Left ventricle myocardium inferior (tissue), 1 donor: ENCODE results near the gene KCNC4. TPM values are rescaled to one million over a fixed set of nuclear protein-coding genes. Genes with fewer than 3 reads are reported as not detected.

Source experiments
- DNase-seq: peaks from one replicate; pipeline ENCODE4 v3.0.0-alpha.2; 2020
- H3K27ac ChIP-seq: fragments of 200-600 bp; replicated peaks from 2 replicates; pipeline ENCODE4 v1.8.0; 2021
- H3K27me3 ChIP-seq: fragments of 200-600 bp; 2 replicates; pipeline ENCODE4 v1.8.0; 2021; ENCODE audit warnings: low read depth
- H3K36me3 ChIP-seq: fragments of 200-600 bp; 2 replicates; pipeline ENCODE4 v1.8.0; 2021
- H3K4me1 ChIP-seq: fragments of 200-600 bp; 2 replicates; pipeline ENCODE4 v1.8.0; 2021
- H3K4me3 ChIP-seq: fragments of 200-600 bp; 2 replicates; pipeline ENCODE4 v1.8.0; 2021; ENCODE audit warnings: mild to moderate bottlenecking, moderate library complexity
- H3K9me3 ChIP-seq: fragments of 200-600 bp; replicated peaks from 2 replicates; pipeline ENCODE4 v1.8.0; 2021
- intact Hi-C: fragments of 100-400 bp; cut with micrococcal nuclease; formaldehyde crosslinking; loops from one replicate; pipeline ENCODE4 v1.11.0; 2022
- long read RNA-seq: library from polyadenylated mRNA; unstranded; transcript quantifications from one replicate; pipeline ENCODE4 v2.0.0, GENCODE V29; 2021
- total RNA-seq: library from RNA; stranded (reverse); fragmentation: NEBNext Ultra II Directional; extraction: Animal tissue kit (Norgen Biotek cat#: 25700); gene quantifications from one replicate; pipeline ENCODE4 v1.2.1, GENCODE V29; 2021
- TF ChIP-seq, protein P1 (sequence below): fragments of 200-600 bp; IDR thresholded peaks from 2 replicates; pipeline ENCODE4 v1.8.0; 2021; ENCODE audit warnings: antibody characterized with exemption, mild to moderate bottlenecking, borderline replicate concordance
- donor health status: DM: no; HTN: yes; CAD: no; lungs with severe emphysema.

KCNC4 gene
- 6.1 TPM for total RNA-seq
- long read RNA-seq, full-length matches to known transcripts: 18 of 29 reads
- long read RNA-seq, partial matches to known transcripts: 0 of 29 reads
- long read RNA-seq, other reads (novel, unspliced or antisense): 11 of 29 reads

GRCh38 chr1:110209715-110210603 lies at the start of gene KCNC4:
KCNC4 (plus strand) TSS chr1:110210314; CDS start chr1:110211500, 1,186 bp downstream.
- Histone ChIP-seq H3K27ac (peak within 1 kb of the TSS; percentile 88), H3K27me3 (peaks cover 14% of the 10 kb centered on the region), H3K9me3 (no peaks in the 10 kb centered on the region), H3K4me1 (peaks cover 55% of the 10 kb centered on the region), H3K36me3 (no peaks in the 10 kb centered on the region), H3K4me3 (peak within 1 kb of the TSS; percentile 82)
- TF ChIP-seq, protein P1, sequence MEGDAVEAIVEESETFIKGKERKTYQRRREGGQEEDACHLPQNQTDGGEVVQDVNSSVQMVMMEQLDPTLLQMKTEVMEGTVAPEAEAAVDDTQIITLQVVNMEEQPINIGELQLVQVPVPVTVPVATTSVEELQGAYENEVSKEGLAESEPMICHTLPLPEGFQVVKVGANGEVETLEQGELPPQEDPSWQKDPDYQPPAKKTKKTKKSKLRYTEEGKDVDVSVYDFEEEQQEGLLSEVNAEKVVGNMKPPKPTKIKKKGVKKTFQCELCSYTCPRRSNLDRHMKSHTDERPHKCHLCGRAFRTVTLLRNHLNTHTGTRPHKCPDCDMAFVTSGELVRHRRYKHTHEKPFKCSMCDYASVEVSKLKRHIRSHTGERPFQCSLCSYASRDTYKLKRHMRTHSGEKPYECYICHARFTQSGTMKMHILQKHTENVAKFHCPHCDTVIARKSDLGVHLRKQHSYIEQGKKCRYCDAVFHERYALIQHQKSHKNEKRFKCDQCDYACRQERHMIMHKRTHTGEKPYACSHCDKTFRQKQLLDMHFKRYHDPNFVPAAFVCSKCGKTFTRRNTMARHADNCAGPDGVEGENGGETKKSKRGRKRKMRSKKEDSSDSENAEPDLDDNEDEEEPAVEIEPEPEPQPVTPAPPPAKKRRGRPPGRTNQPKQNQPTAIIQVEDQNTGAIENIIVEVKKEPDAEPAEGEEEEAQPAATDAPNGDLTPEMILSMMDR: peak; percentile 19
- intact Hi-C loops: loop anchor here (2.0 to 5.0 kb wide), 2 partner anchors 101 to 252 kb away; no protein-coding TSS in a partner anchor
- peak; percentile 92 for DNase-seq

DNA sequence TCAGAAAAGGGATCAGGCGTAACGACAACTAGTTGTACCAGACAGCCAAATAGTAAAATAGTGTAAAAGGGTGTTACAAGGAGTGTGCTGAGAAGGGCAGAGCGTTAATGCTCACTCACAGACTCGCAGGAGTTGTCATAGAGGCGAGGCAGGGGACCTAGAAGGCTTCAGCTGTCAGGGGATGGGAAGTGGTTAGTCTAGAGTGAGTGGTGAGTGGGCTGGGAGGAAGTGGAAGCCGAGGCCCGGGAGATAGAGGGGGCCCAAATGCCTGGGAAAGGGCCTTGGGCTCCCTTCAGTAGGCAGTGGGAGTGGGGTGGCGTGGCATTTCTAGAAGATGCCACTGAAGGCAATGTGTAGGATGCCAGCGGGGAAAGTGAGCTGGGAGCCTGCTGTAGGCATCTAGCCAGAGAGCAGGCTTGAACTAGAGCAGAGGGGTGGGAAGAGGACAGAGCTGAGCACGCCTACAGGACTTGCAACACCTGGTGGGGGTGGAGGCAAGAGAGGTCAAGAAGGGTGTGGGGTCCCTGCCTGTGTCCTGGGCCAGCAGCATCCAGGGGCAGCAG lies 49.5 kb upstream of the KCNC4 start:
- TF ChIP-seq, protein P1: no peak
- intact Hi-C loops: no loop called here
- H3K4me3 ChIP-seq: no peak overlapping the region
- H3K27ac ChIP-seq: no peak overlapping the region
- no peak for DNase-seq
- H3K27me3 ChIP-seq: peaks cover 56% of the 10 kb centered on the region
- H3K4me1 ChIP-seq: no peaks in the 10 kb centered on the region
- H3K9me3 ChIP-seq: no peaks in the 10 kb centered on the region
- H3K36me3 ChIP-seq: no peaks in the 10 kb centered on the region

GRCh38 chr1:110161165-110161564 lies 48.9 kb upstream of the KCNC4 start:
- intact Hi-C loops: no loop called here
- no peaks in the 10 kb centered on the region for H3K36me3 ChIP-seq
- H3K9me3 ChIP-seq: no peaks in the 10 kb centered on the region
- H3K27ac ChIP-seq: no peak overlapping the region
- TF ChIP-seq, protein P1: no peak
- no peaks in the 10 kb centered on the region for H3K4me1 ChIP-seq
- peaks cover 50% of the 10 kb centered on the region for H3K27me3 ChIP-seq
- H3K4me3 ChIP-seq: no peak overlapping the region
- no peak for DNase-seq

GRCh38 chr1:110161849-110162248 lies 48.3 kb upstream of the KCNC4 start:
- Histone ChIP-seq H3K4me3 (no peak overlapping the region), H3K27ac (no peak overlapping the region), H3K4me1 (no peaks in the 10 kb centered on the region), H3K36me3 (no peaks in the 10 kb centered on the region), H3K9me3 (no peaks in the 10 kb centered on the region), H3K27me3 (peaks cover 43% of the 10 kb centered on the region)
- intact Hi-C loops: no loop called here
- DNase-seq: no peak
- TF ChIP-seq, protein P1: no peak

GRCh38 chr1:110163591-110163990 lies 46.5 kb upstream of the KCNC4 start:
- peaks cover 26% of the 10 kb centered on the region for H3K27me3 ChIP-seq
- intact Hi-C loops: no loop called here
- TF ChIP-seq, protein P1: no peak
- DNase-seq: no peak
- no peaks in the 10 kb centered on the region for H3K4me1 ChIP-seq
- no peaks in the 10 kb centered on the region for H3K36me3 ChIP-seq
- H3K9me3 ChIP-seq: no peaks in the 10 kb centered on the region
- H3K4me3 ChIP-seq: no peak overlapping the region
- no peak overlapping the region for H3K27ac ChIP-seq
